Trophoblast cell (in vitro differentiated cells and primary cell): ENCODE results near the gene TNFRSF25.
"Not testable (repeated sequence)": the region's sequence is repeated elsewhere in the genome, so short reads cannot be mapped to it uniquely, and the experiment has no call there.

Source experiments
- DNase-seq, 2 donors: peaks; one replicate each; pipeline ENCODE4 v3.0.0-alpha.2; 2016
- H2AFZ ChIP-seq: 2 replicates; pipeline ENCODE4 v1.6.1; 2013; ENCODE audit warnings: low read length, moderate library complexity, mild to moderate bottlenecking; ENCODE audit not compliant: insufficient read depth, poor library complexity
- H2AK5ac ChIP-seq: 2 replicates; pipeline ENCODE4 v1.6.1; 2013; ENCODE audit warnings: mild to moderate bottlenecking, low read length
- H2BK120ac ChIP-seq: 2 replicates; pipeline ENCODE4 v1.6.1; 2013; ENCODE audit warnings: low read length, mild to moderate bottlenecking, moderate library complexity; ENCODE audit not compliant: insufficient read depth, poor library complexity
- H2BK12ac ChIP-seq: 2 replicates; pipeline ENCODE4 v1.6.1; 2013; ENCODE audit warnings: mild to moderate bottlenecking, low read length, moderate library complexity
- H2BK5ac ChIP-seq: 2 replicates; pipeline ENCODE4 v1.6.1; 2013; ENCODE audit warnings: low read length, low read depth, moderate library complexity, mild to moderate bottlenecking; ENCODE audit not compliant: poor library complexity
- H3K14ac ChIP-seq: 2 replicates; pipeline ENCODE4 v1.6.1; 2013; ENCODE audit warnings: mild to moderate bottlenecking, low read length
- H3K18ac ChIP-seq: 2 replicates; pipeline ENCODE4 v1.6.1; 2013; ENCODE audit warnings: mild to moderate bottlenecking, low read length
- H3K23ac ChIP-seq: 2 replicates; pipeline ENCODE4 v1.6.1; 2013; ENCODE audit warnings: low read length
- H3K27ac ChIP-seq: 2 replicates; pipeline ENCODE4 v1.5.1; 2013; ENCODE audit warnings: low read depth, mild to moderate bottlenecking, inconsistent platforms, low read length, moderate library complexity
- H3K27me3 ChIP-seq: 2 replicates; pipeline ENCODE4 v1.6.1; 2013; ENCODE audit warnings: inconsistent platforms, mild to moderate bottlenecking, low read length, moderate library complexity; ENCODE audit not compliant: insufficient read depth
- H3K36me3 ChIP-seq, 2 experiments: 1 replicate in 1 of 2; 2 replicates in 1 of 2; pipeline ENCODE4 v1.6.1; 2013; ENCODE audit warnings: low read length in 2 of 2, mild to moderate bottlenecking in 2 of 2, moderate library complexity in 1 of 2; ENCODE audit not compliant: insufficient read depth in 2 of 2, control insufficient read depth in 1 of 2
- H3K4ac ChIP-seq: 2 replicates; pipeline ENCODE4 v1.6.1; 2013; ENCODE audit warnings: low read depth, mild to moderate bottlenecking, low read length, moderate library complexity
- H3K4me1 ChIP-seq, 2 experiments: 1 replicate in 1 of 2; 2 replicates in 1 of 2; pipeline ENCODE4 v1.6.1; 2013; ENCODE audit warnings: low read length in 2 of 2, mild to moderate bottlenecking in 2 of 2, moderate library complexity in 1 of 2; ENCODE audit not compliant: insufficient read depth in 2 of 2, control insufficient read depth in 1 of 2
- H3K4me2 ChIP-seq: 2 replicates; pipeline ENCODE4 v1.6.1; 2013; ENCODE audit warnings: inconsistent platforms, mild to moderate bottlenecking, low read length, moderate library complexity
- H3K4me3 ChIP-seq: 2 replicates; pipeline ENCODE4 v1.5.1; 2013; ENCODE audit warnings: mild to moderate bottlenecking, low read depth, low read length, inconsistent platforms
- H3K79me1 ChIP-seq: one replicate; pipeline ENCODE4 v1.6.1; 2013; ENCODE audit warnings: low read length
- H3K79me2 ChIP-seq: 2 replicates; pipeline ENCODE4 v1.6.1; 2013; ENCODE audit warnings: low read length, mild to moderate bottlenecking; ENCODE audit not compliant: control insufficient read depth, insufficient read depth, poor library complexity
- H3K9ac ChIP-seq: 2 replicates; pipeline ENCODE4 v1.6.1; 2013; ENCODE audit warnings: mild to moderate bottlenecking, low read length
- H3K9me3 ChIP-seq: 2 replicates; pipeline ENCODE4 v1.6.1; 2013; ENCODE audit warnings: low read depth, mild to moderate bottlenecking, control low read depth, inconsistent platforms, low read length; ENCODE audit not compliant: insufficient read depth
- H4K12ac ChIP-seq: 2 replicates; pipeline ENCODE4 v1.6.1; 2013; ENCODE audit warnings: low read depth, mild to moderate bottlenecking, low read length, moderate library complexity
- H4K8ac ChIP-seq: 2 replicates; pipeline ENCODE4 v1.6.1; 2013; ENCODE audit warnings: low read depth, mild to moderate bottlenecking, low read length, moderate library complexity
- H4K91ac ChIP-seq: one replicate; pipeline ENCODE4 v1.6.1; 2013; ENCODE audit warnings: low read depth, mild to moderate bottlenecking, low read length, moderate library complexity
- WGBS: extraction: QIAGEN DNeasy Blood & Tissue Kit; methylation state at CpG from one replicate; pipeline ENCODE4 v1.1.7; 2013; ENCODE audit warnings: missing lambda C conversion rate; ENCODE audit not compliant: insufficient read length, insufficient coverage; ENCODE audit errors: extremely low coverage; 5-methylcytosine and 5-hydroxymethylcytosine counted together

The TNFRSF25 gene

DNA sequence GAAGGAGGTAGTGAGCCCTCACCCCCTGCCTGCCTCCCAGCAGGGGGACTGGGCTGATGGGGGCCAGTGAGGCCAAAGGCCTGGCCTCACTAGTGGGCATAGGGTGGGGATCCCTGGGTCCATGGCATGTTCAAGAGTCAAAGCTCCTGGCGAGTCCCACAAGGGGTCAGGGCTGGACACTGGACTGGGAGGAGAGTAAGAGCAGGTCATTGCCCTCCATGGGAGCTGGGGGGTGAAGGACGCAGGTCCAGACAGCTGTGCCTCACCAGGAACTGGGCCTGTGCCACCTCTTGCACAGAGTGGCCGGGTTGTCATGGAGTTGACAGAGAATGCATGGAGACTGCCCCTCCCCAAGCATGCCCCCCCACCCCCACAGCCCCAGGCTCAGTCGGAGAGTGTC, 20.0 kb downstream of the TNFRSF25 start:
- not testable (repeated sequence) for H4K8ac ChIP-seq, H3K23ac ChIP-seq, H4K12ac ChIP-seq, H2AFZ ChIP-seq, DNase-seq, H3K9me3 ChIP-seq, H3K9ac ChIP-seq, H2BK5ac ChIP-seq, H4K91ac ChIP-seq, H3K4me2 ChIP-seq, H3K4me3 ChIP-seq, H3K27ac ChIP-seq, H3K36me3 ChIP-seq, H2BK12ac ChIP-seq, H2AK5ac ChIP-seq, H3K4ac ChIP-seq, H2BK120ac ChIP-seq, H3K14ac ChIP-seq, H3K79me1 ChIP-seq, H3K18ac ChIP-seq, H3K79me2 ChIP-seq
- H3K4me1 ChIP-seq, result peaks cover 4 to 13% of the 10 kb centered on the region in 2 experiments
- WGBS, result no CpG with 5 or more reads among the region's 4 CpGs
- peaks cover 21% of the 10 kb centered on the region for H3K27me3 ChIP-seq

DNA sequence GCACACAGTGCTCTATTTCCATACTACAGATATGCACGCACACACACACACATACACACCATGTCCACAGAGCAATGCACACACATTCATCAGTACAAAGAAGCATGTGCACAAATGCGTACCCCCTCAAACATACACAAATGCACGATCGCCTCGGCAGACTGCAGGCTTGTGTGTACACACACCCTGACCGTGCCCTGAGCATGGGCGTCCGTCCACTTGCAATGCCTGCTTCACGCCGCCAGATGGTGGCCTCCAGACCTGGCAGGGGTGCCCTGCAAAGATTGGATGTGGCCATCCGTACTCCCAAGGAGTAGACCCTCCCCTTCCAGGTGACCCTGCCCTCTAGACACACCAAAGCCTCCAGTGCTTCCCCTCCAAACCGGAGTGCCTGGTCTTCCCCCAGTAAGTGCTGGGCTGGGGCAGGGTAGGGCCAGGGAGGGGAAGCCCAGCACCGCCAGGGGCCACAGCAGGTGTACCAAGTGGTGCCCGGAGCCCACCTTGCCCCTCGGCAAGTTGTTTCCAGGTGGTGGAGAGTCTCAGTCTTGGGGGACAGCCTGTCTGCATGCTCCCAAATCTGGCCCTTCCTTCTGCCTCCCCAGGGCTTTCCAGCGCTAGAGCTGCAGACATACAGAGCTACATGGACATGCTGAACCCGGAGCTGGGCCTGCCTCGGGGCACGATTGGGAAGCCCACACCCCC, 20.8 kb downstream of the TNFRSF25 start:
- no peak overlapping the region for H3K18ac ChIP-seq
- no peak overlapping the region for H2BK12ac ChIP-seq
- no peaks in the 10 kb centered on the region for H3K36me3 ChIP-seq
- H4K8ac ChIP-seq, result no peak overlapping the region
- no peak overlapping the region for H3K4ac ChIP-seq
- no peak overlapping the region for H2AK5ac ChIP-seq
- H2AFZ ChIP-seq, result no peak overlapping the region
- H3K9me3 ChIP-seq, result peaks cover 3% of the 10 kb centered on the region
- H3K4me1 ChIP-seq, result peaks cover 6 to 16% of the 10 kb centered on the region in 2 experiments
- H3K4me3 ChIP-seq, result no peak overlapping the region
- no peaks in the 10 kb centered on the region for H3K79me2 ChIP-seq
- no peak overlapping the region for H2BK5ac ChIP-seq
- no peak overlapping the region for H4K12ac ChIP-seq
- no peak overlapping the region for H3K23ac ChIP-seq
- WGBS, result no CpG with 5 or more reads among the region's 19 CpGs
- no peak overlapping the region for H4K91ac ChIP-seq
- peak in 1 of 2 donors; percentile 48 for DNase-seq
- no peak overlapping the region for H3K4me2 ChIP-seq
- H3K27ac ChIP-seq, result no peak overlapping the region
- H3K79me1 ChIP-seq, result no peaks in the 10 kb centered on the region
- no peak overlapping the region for H3K14ac ChIP-seq
- H3K9ac ChIP-seq, result no peak overlapping the region
- H3K27me3 ChIP-seq, result peaks cover 21% of the 10 kb centered on the region
- H2BK120ac ChIP-seq, result no peak overlapping the region

DNA sequence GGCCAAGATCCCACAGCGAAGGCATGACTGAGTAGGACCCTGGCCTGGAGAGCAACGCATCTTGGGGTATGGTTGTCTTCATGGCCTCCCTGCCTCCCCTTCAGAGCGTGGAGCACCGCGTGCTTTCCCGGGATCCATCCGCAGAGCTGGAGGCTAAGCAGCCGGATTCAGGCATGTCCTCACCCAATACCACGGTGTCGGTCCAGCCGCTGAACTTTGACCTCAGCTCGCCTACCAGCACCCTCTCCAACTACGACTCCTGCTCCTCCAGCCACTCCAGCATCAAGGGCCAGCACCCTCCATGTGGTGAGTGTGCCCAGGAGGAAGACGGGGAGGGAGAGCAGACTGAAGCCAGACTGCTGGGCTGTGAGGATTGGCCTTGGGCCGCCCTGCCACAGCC, 21.6 kb downstream of the TNFRSF25 start:
- Histone ChIP-seq H4K12ac (no peak overlapping the region), H4K8ac (no peak overlapping the region), H2BK120ac (no peak overlapping the region), H3K79me1 (peaks cover 3% of the 10 kb centered on the region), H3K18ac (no peak overlapping the region), H3K4ac (no peak overlapping the region), H3K9ac (no peak overlapping the region), H3K4me1 (peaks cover 10 to 18% of the 10 kb centered on the region in 2 experiments), H3K14ac (no peak overlapping the region), H3K9me3 (peaks cover 3% of the 10 kb centered on the region), H3K36me3 (no peaks in the 10 kb centered on the region), H4K91ac (no peak overlapping the region), H3K79me2 (no peaks in the 10 kb centered on the region), H3K4me2 (no peak overlapping the region), H2AFZ (no peak overlapping the region), H2BK12ac (no peak overlapping the region), H2AK5ac (no peak overlapping the region), H3K27ac (no peak overlapping the region), H3K4me3 (peak overlapping the region; percentile 8), H3K27me3 (peaks cover 17% of the 10 kb centered on the region), H3K23ac (no peak overlapping the region), H2BK5ac (no peak overlapping the region)
- DNase-seq, result no peak
- WGBS, result no CpG with 5 or more reads among the region's 15 CpGs

DNA sequence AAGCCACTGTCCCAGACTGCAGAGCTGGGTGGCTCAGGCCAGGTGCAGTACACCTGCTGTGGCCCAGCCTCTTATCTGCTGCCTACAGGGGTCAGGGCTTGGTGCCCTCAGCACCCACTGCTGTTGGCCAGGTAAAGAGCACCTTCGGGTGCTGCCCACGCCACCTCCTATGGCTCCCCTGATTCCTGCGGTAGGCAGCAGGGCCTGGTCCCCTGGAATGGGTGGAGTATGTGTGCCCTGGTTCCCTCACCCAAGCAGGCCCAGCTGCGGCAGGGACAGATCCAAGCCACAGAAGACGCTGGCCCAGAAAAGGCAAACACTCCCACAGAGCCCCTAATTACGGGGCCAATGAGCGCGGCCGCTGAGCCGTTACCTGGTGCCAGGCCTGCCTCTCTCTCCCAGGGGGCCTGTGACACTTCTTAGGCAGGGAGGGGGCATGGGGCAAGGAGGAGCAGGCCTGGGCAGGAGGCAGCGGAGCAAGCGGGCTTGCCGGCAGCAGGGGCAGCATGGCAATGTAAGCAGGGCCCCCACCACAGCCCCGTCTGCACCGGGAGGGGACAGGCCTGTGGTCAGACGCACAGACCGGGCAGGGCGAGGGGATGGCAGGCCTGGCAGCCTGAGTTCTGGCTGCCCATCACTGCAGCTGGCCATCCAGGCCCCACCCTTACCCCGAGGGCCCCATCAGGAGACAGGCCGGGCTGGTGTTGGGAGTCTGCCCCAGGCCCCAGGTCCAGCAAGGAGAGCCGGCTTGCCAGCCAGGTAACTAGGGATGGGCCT, 22.4 kb downstream of the TNFRSF25 start:
- Histone ChIP-seq H2BK5ac (no peak overlapping the region), H4K12ac (no peak overlapping the region), H3K27me3 (peaks cover 9% of the 10 kb centered on the region), H4K91ac (no peak overlapping the region), H3K79me1 (peaks cover 3% of the 10 kb centered on the region), H2BK12ac (no peak overlapping the region), H3K23ac (no peak overlapping the region), H2AK5ac (no peak overlapping the region), H3K4me1 (peaks cover 10 to 16% of the 10 kb centered on the region in 2 experiments), H3K4me3 (no peak overlapping the region), H3K27ac (no peak overlapping the region), H3K36me3 (no peaks in the 10 kb centered on the region), H3K79me2 (no peaks in the 10 kb centered on the region), H3K4ac (no peak overlapping the region), H3K14ac (no peak overlapping the region), H3K4me2 (no peak overlapping the region), H2AFZ (no peak overlapping the region), H3K9me3 (peaks cover 3% of the 10 kb centered on the region), H3K18ac (no peak overlapping the region), H2BK120ac (no peak overlapping the region), H3K9ac (no peak overlapping the region), H4K8ac (no peak overlapping the region)
- WGBS, result no CpG with 5 or more reads among the region's 21 CpGs
- no peak for DNase-seq
